CD4-positive, alpha-beta T cell treated with Interleukin-17A for 1 hour (primary cell): ENCODE data around the gene PTGES2.
"Not testable (repeated sequence)": the region's sequence is repeated elsewhere in the genome, so short reads cannot be mapped to it uniquely, and the experiment has no call there.

Experiments
- DNase-seq: peaks from one replicate; pipeline ENCODE4 v3.0.0-alpha.2; 2020

PTGES2 gene

DNA sequence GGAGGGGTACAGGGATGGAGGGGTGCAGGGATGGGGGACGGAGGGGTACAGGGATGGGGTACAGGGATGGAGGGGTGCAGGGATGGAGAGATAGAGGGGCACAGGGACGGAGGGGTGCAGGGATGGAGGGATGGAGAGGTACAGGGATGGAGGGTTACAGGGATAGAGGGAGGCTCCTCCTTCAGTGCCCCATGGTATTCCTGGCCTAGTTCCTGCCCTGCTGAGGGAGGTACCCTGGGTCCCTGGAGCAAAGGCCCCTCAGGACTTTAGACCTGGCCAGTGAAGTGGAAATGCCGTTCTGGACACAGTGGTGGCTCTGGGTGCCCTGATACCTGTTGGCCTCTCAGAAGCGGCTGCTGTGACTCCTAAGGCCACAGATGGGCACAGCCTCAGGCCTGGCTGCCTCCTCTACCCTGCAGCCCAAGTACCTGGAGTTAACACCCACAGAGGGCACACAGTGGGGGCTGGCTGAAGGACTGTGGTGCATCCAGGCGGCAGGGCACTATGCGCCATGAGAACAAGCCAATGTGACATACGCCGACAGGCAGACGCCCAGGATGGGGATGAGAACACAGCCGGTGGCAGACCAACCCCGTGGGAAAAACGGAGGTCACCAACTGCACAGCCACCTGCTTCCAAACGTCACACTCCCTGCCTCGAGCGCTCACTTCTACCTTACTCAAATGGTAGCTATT lies 8.4 kb downstream of the PTGES2 start:
- DNase-seq = no peak

DNA sequence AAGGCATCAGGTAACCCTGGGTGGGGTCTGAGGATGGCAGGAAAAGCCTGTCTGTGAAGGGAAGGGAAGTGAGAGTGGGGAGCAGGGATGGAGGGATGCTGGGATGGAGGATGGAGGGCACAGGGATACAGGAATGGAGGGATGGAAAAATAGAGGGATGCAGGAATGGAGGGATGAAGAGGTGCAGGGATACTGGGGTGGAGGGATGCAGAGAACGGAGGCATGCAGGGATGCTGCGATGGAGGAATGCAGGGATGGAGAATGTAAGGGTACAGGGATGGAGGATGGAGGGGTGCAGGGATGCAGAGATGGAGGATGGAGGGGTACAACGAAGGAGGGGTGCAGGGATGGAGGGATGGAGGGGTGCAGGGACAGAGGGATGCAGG lies 9.1 kb downstream of the PTGES2 start:
- no peak for DNase-seq

DNA sequence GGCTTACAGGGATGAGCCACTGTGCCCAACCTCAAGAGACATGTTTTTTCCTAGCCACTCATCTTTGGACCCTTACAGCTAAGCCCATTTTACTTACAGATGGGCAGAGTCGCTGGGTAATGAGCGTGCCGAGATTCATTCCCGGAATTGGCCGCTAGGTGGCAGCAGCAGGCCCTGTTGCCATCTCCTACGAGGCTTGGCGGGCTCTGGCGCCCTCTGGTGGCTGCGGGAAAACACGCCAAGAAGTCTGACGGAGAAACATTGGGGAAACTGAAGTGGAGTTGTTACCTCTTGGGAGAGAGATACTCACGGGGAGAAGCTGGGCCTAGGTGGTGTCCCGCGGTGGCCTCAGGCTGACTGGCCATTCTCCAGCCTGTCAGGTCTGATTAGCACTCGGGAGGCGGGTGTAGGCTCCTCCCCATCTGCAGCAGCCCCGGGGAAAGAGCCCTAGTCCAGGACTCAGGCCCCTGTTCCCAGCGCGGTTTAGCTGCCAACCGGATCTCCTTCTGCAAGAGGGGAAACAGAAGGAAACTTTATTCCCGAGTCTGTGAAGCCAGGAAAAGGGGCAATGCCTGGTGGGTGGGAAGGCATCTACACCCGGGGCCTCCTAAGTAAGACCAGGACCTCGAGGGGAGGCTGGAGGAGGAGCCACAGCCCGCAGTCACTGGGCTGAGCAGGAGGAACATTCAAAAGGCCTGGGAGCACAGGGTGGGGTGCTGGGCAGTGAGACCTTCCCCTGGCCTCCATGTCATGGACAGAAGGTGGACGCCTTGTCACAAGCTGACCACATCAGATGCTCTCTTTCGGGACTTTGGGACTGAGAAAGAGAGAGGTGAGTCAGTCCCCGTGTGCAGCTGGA lies 9.7 kb downstream of the PTGES2 start:
- DNase-seq = peak; percentile 93

DNA sequence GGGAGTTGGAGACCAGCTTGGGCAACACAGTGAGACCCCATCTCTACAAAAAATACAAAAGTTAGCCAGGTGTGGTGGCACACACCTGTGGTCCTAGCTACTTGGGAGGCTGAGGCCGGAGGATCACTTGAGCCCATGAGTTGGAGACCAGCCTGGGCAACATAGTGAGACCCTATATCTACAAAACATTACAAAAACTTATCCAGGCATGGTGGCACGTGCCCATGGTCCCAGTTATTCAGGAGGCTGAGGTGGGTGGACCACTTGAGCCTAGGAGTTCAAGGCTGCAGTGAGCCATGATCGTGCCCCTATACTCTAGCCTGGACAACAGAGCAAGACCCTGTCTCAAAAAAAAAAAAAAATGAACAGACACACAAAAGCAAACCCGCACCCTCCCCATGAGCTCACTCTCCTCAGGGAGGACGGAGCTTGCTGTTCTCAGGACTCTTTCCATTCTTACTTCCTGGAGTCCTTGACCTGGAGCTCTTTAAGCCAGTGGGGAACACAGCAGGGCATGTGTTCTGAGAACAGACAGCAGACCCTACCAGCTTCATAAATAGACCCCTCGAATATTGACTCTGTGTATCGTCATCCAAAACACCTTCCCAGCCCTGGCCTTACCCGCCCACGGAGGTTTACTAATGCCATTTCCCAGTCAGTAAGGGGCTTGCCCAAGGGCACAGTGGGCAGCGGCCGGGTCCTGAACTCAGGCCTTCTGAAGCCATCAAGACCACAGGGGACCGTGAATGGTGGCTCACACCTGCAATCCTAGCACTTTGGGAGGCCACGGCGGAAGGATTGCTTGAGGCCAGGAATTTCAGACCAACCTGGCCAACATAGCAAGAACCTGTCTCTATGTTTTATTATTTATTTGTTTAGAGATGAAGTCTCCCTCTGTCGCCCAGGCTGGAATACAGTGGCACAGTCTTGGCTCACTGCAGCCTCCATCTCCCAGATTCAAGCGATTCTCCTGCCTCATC lies 11.1 kb downstream of the PTGES2 start:
- DNase-seq = no peak

DNA sequence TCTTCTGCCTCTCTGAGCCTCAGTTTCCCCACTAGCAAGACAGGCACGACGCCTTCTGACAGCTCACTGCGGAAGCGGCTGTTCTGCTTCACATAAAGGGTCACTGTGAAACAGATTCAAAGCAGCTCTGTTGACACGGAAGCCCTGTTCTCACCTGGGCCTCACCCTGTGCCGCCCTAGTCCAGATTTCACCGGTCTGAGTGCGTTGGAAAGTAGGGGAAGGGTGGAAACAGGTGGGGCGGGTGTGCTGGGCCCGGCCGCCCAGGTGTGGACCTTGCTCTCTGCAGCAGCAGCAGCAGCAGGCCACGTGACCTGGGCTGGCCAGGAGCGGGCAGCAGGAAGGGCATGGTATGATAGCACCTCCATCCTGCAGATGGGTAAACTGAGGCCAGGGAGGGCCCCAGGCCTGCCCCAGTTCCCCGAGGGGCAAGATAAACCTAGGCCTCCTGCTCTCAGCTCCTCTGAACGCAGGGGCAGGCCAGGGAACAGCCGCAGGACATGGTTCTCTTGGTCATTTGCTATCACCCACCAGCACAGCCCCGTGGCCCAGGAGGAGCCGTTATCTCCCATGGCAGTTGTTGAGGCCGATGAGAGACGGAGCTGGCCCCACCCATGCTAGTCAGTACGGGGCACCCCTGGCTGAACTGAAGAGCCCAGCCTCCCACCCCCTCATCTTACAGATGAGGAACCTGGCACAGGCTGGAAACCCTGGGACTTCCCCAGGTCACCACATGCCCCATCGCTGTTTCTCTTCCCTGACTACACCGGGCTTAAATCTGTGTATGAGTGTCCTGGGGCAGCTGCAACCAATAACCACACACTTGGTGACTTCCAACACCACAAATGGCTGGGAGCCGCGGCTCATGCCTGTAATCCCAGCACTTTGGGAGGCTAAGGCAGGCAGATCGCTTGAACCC lies 12.1 kb downstream of the PTGES2 start:
- DNase-seq = peak; percentile 38

DNA sequence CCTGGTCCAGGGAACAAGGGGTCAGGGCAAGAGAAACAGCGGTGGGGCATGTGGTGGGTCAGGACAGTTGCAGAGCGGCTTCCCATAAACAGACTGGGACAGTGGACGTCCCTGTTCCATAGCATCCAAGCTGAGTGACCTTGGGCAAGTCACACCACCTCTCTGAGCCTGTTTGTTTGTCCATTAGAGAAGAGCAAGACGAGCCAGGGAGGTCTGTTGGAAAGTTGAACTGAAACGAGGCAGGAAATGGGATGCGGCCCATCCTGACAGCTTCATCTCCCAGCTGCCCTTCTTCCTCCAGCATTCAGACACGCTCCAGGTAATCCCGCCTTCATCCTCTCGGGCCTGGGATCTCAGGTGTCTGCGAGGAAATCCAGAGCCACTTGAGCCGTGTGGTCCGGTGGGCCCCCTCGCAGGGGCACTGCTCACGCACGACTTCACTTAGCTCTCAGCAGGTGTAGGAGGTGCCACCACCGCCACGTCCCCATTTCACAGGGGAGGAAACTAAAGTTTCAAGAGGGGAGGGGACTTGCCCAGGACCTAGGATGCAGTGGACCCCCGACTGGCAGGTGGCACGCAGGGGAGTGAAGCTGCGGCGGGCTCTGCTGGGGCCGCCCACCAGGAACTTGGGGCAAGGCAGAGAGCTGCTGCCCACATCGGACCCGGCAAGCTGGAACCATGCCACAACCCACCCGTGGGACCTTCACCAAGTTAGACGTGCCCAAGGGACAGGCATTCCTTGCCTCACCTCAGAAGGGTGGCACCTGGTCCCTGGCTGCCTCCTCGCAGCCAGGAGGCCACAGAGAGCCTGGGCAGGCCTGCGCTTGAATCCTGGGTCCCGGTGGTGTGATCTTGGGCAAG lies 13.0 kb downstream of the PTGES2 start:
- no peak for DNase-seq

DNA sequence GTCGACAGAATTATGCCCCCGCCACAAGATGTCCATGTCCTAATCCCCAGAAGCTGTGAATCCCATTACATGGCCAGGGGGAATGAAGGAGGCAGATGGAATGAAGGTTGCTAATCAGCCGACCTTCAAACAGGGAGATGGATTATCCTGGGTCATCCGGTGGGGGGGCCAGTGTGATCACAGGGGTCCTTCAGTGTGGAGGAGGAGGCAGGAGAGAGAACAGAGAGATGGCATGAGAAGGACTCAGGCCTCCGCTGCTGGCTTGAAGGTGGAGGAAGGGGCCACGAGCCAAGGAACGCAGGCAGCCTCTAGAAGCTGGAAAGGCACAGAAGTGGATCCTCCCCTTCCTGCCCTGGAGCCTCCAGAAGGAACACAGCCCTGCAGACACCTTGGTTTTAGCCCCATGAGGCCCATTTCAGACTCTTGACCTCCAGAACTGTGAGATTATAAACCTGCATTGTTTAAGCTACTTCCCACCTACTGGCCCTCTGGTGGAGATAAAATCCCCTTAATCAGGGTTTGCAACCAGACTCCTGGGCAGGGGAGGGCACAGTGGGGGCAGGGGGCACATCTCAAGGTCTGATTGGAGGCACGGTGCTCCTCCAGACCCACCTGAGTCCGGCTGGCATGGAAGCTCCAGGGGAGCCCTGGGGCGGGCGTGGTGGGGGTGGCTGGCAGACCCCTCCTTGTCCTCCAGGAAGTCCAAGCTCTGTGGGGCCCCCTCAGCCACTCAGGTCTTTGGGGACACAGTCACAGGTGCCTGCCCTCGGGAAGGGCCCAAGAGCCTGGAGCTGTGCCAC lies 13.8 kb downstream of the PTGES2 start:
- no peak for DNase-seq

DNA sequence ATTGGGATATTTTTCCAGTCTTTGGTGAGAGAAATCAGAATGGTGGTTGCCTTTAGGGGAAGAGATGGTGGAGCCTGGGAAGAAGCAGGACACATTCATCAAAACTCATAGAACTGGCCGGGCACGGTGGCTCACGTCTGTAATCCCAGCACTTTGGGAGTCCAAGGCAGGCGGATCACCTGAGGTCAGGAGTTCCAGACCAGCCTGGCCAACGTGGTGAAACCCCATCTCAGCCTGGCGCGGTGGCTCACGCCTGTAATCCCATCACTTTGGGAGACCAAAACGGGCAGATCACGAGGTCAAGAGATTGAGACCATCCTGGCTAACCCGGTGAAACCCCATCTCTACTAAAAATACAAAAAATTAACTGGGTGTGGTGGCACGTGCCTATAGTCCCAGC lies 15.8 kb downstream of the PTGES2 start:
- DNase-seq = not testable (repeated sequence)

DNA sequence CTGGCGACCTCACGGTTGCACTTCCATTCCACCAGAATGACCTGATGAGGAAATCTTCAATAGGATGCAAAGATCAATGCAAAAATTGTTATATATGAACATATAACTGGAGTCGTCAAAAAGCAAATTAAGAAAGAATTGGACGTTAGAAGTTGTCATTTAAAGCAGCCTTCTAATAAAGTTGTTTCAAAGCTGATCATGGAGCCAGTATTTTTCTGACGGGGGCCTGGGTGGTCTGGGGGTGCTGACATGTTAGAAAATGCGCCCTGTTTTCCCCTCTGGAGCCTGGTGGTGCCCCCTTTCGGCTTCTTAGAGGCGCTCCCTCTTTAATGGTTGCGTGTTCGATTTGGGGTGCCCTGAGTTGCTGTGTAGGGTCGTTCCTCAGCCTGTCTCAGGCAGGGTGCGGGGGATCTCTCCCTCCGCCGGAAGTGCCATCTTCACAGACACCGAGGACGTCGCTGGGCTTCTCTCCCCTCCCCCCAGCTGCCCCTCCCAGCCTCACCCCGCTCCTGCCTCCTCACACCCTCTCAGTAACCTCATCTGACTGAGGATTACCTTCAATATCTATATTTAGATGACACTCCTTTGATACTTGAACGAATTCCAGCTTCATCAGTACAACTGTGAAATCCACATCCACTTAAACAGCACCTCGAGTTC lies 18.3 kb downstream of the PTGES2 start:
- no peak for DNase-seq

DNA sequence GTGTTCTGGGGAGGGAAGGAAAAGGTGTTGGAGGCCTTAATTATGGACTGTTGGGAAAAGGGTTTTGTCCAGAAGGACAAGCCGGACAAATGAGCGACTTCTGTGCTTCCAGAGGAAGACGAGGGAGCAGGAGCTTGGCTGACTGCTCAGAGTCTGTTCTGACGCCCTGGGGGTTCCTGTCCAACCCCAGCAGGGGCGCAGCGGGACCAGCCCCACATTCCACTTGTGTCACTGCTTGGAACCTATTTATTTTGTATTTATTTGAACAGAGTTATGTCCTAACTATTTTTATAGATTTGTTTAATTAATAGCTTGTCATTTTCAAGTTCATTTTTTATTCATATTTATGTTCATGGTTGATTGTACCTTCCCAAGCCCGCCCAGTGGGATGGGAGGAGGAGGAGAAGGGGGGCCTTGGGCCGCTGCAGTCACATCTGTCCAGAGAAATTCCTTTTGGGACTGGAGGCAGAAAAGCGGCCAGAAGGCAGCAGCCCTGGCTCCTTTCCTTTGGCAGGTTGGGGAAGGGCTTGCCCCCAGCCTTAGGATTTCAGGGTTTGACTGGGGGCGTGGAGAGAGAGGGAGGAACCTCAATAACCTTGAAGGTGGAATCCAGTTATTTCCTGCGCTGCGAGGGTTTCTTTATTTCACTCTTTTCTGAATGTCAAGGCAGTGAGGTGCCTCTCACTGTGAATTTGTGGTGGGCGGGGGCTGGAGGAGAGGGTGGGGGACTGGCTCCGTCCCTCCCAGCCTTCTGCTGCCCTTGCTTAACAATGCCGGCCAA lies 19.1 kb downstream of the PTGES2 start:
- no peak for DNase-seq

DNA sequence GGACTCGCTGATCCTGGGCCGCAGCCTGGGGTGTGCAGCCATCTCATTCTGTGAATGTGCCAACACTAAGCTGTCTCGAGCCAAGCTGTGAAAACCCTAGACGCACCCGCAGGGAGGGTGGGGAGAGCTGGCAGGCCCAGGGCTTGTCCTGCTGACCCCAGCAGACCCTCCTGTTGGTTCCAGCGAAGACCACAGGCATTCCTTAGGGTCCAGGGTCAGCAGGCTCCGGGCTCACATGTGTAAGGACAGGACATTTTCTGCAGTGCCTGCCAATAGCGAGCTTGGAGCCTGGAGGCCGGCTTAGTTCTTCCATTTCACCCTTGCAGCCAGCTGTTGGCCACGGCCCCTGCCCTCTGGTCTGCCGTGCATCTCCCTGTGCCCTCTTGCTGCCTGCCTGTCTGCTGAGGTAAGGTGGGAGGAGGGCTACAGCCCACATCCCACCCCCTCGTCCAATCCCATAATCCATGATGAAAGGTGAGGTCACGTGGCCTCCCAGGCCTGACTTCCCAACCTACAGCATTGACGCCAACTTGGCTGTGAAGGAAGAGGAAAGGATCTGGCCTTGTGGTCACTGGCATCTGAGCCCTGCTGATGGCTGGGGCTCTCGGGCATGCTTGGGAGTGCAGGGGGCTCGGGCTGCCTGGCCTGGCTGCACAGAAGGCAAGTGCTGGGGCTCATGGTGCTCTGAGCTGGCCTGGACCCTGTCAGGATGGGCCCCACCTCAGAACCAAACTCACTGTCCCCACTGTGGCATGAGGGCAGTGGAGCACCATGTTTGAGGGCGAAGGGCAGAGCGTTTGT lies 19.9 kb downstream of the PTGES2 start:
- DNase-seq = no peak

DNA sequence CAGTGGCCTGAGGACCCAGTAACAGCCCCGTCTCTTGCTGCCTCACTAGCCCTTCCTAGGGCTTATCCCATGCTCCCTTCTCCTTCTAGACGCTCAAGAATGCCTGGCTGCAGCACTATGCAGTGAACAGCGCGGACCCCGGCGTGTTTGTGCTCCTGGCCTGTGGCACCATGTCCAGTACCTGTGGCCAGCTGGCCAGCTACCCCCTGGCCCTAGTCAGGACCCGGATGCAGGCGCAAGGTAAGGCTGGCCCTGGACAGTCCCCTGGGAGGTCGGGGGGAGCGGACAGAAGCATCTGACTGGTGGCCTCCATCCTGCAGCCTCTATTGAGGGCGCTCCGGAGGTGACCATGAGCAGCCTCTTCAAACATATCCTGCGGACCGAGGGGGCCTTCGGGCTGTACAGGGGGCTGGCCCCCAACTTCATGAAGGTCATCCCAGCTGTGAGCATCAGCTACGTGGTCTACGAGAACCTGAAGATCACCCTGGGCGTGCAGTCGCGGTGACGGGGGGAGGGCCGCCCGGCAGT lies 20.5 kb downstream of the PTGES2 start:
- no peak for DNase-seq

DNA sequence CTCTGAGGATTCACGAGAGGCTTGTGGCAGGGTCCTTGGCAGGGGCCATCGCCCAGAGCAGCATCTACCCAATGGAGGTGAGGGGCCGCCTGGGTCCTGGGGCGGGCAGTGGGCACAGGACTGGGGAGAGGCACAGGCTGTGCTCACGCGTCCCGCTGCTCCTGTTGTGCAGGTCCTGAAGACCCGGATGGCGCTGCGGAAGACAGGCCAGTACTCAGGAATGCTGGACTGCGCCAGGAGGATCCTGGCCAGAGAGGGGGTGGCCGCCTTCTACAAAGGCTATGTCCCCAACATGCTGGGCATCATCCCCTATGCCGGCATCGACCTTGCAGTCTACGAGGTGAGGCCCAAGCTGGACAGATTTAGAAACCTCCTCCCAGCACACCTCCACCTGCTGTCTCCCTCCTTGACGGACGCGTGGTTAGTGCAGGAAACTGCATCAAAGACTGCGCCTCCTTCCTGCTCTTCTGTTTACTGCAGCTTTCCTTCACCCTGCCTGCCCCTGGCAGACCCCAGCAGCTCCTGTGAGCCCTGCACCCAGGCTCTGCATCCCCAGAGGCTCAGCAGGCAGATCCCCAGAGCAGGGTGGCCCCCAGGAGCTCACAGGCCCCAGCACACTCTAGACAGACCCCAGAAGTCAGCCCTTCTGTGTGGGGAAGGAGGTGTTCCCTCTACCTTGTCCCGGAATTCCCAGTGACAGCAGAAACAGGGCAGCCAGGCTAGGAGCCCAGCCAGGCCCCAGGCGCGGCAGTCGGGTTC lies 21.2 kb downstream of the PTGES2 start:
- DNase-seq = no peak

DNA sequence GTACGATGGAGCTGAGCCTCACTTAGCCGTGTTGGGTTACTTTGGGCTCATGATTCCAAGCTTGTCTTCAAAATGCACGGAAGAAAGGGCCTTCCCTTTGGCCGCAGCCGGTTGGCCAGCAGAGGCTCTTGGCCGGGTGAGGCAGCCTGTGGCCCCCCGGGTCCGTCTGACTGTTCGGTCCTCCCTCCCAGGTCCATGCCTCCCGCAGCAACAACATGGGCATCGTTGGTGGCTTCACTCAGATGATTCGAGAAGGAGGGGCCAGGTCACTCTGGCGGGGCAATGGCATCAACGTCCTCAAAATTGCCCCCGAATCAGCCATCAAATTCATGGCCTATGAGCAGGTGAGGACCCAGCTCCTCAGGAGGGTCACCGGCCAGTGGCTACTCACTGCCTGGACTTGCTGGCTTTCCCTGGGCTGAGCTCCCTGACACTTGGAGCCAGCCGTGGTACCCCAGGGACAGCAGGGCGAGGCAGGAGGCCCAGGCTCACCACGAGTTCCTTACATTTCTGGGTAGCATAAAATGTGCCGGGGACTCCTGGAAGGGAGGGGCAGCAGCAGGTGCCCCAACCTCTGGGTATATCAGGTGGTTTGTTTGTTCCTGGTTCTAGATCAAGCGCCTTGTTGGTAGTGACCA lies 21.9 kb downstream of the PTGES2 start:
- no peak for DNase-seq

DNA sequence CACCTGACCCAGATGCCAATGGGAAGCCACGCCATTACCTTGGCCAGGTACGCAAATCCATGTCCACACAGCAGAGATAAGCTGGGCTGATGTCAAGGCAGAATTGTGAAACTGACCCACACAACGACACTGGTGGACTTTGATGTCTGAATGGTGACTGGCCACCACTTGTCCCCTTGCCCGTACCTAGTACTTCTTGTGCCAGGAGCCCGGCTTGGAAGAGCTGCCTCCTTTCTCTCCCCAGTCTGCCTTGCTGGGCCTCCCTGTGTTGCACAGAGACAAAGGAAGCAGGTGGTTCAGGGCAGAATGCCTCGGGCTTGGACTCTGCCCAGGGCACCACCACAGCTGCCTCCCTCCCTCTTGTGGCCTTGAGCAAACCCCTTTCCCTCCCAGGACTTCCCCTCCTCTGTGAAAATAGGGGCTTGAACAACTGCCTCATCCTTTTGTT lies 23.3 kb downstream of the PTGES2 start:
- DNase-seq = no peak

DNA sequence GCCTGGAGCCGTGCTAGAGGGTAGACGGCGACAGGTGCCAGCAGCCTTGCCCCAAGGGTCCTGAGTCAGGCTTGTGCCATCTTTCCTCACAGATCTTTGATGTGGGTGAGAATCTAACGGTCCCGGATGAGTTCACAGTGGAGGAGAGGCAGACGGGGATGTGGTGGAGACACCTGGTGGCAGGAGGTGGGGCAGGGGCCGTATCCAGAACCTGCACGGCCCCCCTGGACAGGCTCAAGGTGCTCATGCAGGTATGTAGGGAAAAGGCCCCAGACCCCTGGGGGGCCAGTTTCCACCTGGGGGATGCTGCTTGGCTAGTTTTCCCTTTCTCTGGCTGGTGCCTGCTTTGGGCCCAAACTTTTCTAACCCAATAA lies 24.0 kb downstream of the PTGES2 start:
- peak; percentile 48 for DNase-seq
